ENCODE results near the gene ADAMTS2. TPM values are rescaled to one million over a fixed set of nuclear protein-coding genes. Genes with fewer than 3 reads are reported as not detected.

The ADAMTS2 gene
- total and polyA plus RNA-seq, 2 of the 8 experiments (the other 6 are each of a cell fraction or from before 2014, with no cell fraction given), result 6.6 to 7.3 TPM

DNA sequence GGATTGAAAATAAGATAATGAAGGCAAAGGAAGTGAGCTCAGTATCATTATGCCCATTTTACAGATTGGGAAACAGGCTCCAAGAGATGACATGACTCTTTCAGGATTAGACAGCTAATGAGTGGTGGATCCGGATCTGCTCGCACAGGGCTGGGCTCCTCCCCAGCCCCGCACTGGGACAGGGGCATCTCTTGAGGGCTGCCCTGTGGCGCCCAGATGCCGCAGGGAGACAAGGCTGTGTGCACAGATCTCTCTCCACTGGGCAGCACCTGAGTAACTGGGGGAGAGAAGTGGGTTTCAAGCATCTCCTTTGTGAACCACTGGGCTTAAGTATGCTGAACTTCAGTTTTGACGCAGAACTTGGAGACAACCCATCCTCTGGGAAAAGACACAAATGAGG, 43.9 kb downstream of the ADAMTS2 start (continued):
- TF ChIP-seq, protein P1, sequence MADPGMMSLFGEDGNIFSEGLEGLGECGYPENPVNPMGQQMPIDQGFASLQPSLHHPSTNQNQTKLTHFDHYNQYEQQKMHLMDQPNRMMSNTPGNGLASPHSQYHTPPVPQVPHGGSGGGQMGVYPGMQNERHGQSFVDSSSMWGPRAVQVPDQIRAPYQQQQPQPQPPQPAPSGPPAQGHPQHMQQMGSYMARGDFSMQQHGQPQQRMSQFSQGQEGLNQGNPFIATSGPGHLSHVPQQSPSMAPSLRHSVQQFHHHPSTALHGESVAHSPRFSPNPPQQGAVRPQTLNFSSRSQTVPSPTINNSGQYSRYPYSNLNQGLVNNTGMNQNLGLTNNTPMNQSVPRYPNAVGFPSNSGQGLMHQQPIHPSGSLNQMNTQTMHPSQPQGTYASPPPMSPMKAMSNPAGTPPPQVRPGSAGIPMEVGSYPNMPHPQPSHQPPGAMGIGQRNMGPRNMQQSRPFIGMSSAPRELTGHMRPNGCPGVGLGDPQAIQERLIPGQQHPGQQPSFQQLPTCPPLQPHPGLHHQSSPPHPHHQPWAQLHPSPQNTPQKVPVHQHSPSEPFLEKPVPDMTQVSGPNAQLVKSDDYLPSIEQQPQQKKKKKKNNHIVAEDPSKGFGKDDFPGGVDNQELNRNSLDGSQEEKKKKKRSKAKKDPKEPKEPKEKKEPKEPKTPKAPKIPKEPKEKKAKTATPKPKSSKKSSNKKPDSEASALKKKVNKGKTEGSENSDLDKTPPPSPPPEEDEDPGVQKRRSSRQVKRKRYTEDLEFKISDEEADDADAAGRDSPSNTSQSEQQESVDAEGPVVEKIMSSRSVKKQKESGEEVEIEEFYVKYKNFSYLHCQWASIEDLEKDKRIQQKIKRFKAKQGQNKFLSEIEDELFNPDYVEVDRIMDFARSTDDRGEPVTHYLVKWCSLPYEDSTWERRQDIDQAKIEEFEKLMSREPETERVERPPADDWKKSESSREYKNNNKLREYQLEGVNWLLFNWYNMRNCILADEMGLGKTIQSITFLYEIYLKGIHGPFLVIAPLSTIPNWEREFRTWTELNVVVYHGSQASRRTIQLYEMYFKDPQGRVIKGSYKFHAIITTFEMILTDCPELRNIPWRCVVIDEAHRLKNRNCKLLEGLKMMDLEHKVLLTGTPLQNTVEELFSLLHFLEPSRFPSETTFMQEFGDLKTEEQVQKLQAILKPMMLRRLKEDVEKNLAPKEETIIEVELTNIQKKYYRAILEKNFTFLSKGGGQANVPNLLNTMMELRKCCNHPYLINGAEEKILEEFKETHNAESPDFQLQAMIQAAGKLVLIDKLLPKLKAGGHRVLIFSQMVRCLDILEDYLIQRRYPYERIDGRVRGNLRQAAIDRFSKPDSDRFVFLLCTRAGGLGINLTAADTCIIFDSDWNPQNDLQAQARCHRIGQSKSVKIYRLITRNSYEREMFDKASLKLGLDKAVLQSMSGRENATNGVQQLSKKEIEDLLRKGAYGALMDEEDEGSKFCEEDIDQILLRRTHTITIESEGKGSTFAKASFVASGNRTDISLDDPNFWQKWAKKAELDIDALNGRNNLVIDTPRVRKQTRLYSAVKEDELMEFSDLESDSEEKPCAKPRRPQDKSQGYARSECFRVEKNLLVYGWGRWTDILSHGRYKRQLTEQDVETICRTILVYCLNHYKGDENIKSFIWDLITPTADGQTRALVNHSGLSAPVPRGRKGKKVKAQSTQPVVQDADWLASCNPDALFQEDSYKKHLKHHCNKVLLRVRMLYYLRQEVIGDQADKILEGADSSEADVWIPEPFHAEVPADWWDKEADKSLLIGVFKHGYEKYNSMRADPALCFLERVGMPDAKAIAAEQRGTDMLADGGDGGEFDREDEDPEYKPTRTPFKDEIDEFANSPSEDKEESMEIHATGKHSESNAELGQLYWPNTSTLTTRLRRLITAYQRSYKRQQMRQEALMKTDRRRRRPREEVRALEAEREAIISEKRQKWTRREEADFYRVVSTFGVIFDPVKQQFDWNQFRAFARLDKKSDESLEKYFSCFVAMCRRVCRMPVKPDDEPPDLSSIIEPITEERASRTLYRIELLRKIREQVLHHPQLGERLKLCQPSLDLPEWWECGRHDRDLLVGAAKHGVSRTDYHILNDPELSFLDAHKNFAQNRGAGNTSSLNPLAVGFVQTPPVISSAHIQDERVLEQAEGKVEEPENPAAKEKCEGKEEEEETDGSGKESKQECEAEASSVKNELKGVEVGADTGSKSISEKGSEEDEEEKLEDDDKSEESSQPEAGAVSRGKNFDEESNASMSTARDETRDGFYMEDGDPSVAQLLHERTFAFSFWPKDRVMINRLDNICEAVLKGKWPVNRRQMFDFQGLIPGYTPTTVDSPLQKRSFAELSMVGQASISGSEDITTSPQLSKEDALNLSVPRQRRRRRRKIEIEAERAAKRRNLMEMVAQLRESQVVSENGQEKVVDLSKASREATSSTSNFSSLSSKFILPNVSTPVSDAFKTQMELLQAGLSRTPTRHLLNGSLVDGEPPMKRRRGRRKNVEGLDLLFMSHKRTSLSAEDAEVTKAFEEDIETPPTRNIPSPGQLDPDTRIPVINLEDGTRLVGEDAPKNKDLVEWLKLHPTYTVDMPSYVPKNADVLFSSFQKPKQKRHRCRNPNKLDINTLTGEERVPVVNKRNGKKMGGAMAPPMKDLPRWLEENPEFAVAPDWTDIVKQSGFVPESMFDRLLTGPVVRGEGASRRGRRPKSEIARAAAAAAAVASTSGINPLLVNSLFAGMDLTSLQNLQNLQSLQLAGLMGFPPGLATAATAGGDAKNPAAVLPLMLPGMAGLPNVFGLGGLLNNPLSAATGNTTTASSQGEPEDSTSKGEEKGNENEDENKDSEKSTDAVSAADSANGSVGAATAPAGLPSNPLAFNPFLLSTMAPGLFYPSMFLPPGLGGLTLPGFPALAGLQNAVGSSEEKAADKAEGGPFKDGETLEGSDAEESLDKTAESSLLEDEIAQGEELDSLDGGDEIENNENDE (IDR thresholded peaks at IDR 0.05; ENCODE audit: insufficient replicate concordance, low read length), result no peak
- TF ChIP-seq ZNF274 (IDR thresholded peaks at IDR 0.05; ENCODE audit: borderline replicate concordance, extremely low read depth, low read length), result no peak
